CD14-positive monocyte (primary cell): ENCODE measurements around the gene FAM53A. TPM values are rescaled to one million over a fixed set of nuclear protein-coding genes. Genes with fewer than 3 reads are reported as not detected.

Experiments
- DNase-seq, 3 donors: peaks; one replicate each; pipeline ENCODE4 v3.0.0-alpha.2; 2011 to 2022
- H2AFZ ChIP-seq: 2 replicates; pipeline ENCODE4 v1.6.0; 2012; ENCODE audit warnings: mild to moderate bottlenecking, low read depth, low read length, inconsistent platforms; ENCODE audit not compliant: insufficient read depth, poor library complexity, severe bottlenecking
- H3K27ac ChIP-seq, 2 donors: 1 replicate in 1 of 2; 2 replicates in 1 of 2; pipeline ENCODE4 v1.5.1; 2012 to 2013; ENCODE audit warnings: low read length in 2 of 2, control low read depth in 1 of 2, inconsistent platforms in 1 of 2, low read depth in 1 of 2, mild to moderate bottlenecking in 1 of 2
- H3K27me3 ChIP-seq, 2 donors: one replicate each; pipeline versions ENCODE4 v1.6.0 to v1.6.1; 2011 to 2013; ENCODE audit warnings: low read length in 2 of 2; ENCODE audit not compliant: control insufficient read depth in 2 of 2, insufficient read depth in 2 of 2
- H3K36me3 ChIP-seq, 2 donors: replicated peaks in 1 of 2; 1 replicate in 1 of 2; 2 replicates in 1 of 2; pipeline versions ENCODE4 v1.5.1 to v1.6.1; 2012 to 2013; ENCODE audit warnings: low read length in 2 of 2, control low read depth in 1 of 2, inconsistent platforms in 1 of 2, mild to moderate bottlenecking in 1 of 2; ENCODE audit not compliant: insufficient read depth in 2 of 2, control insufficient read depth in 1 of 2
- H3K4me1 ChIP-seq, 2 donors: 1 replicate in 1 of 2; 2 replicates in 1 of 2; pipeline versions ENCODE4 v1.5.1 to v1.6.1; 2012 to 2013; ENCODE audit warnings: low read length in 2 of 2, control low read depth in 1 of 2, inconsistent platforms in 1 of 2, mild to moderate bottlenecking in 1 of 2, moderate library complexity in 1 of 2; ENCODE audit not compliant: insufficient read depth in 2 of 2, control insufficient read depth in 1 of 2
- H3K4me2 ChIP-seq: replicated peaks from 2 replicates; pipeline ENCODE3; 2012; ENCODE audit warnings: low read length, moderate library complexity, mild to moderate bottlenecking; ENCODE audit not compliant: poor library complexity, severe bottlenecking; ENCODE audit errors: extremely low read depth
- H3K4me3 ChIP-seq, 3 experiments: fragments of 200-600 bp in 1 of 3; sonication (generic) in 1 of 3; replicated peaks in 1 of 3; 1 replicate in 2 of 3; 2 replicates in 1 of 3; pipeline ENCODE4 v1.5.1; 2011 to 2013; ENCODE audit warnings: low read length in 3 of 3, mild to moderate bottlenecking in 3 of 3, control low read depth in 2 of 3, low read depth in 2 of 3, inconsistent platforms in 1 of 3, moderate library complexity in 1 of 3
- H3K79me2 ChIP-seq: 2 replicates; pipeline ENCODE4 v1.6.0; 2012; ENCODE audit warnings: mild to moderate bottlenecking, control low read depth, inconsistent platforms, low read length, moderate library complexity; ENCODE audit not compliant: insufficient read depth
- H3K9ac ChIP-seq: 2 replicates; pipeline ENCODE4 v1.6.0; 2017; ENCODE audit warnings: low read length, mild to moderate bottlenecking; ENCODE audit not compliant: insufficient read depth, poor library complexity, severe bottlenecking
- H3K9me3 ChIP-seq, 2 donors: replicated peaks in 1 of 2; 1 replicate in 1 of 2; 2 replicates in 1 of 2; pipeline versions ENCODE4 v1.5.1 to v1.6.1; 2012 to 2013; ENCODE audit warnings: low read length in 2 of 2, control low read depth in 1 of 2; ENCODE audit not compliant: control insufficient read depth in 1 of 2, insufficient read depth in 1 of 2
- H4K20me1 ChIP-seq: 2 replicates; pipeline ENCODE4 v1.6.0; 2012; ENCODE audit warnings: mild to moderate bottlenecking, low read length, control low read depth, moderate library complexity; ENCODE audit not compliant: insufficient read depth
- H3K27ac Mint-ChIP-seq, 7 donors: one replicate each; pipeline ENCODE4 v1.8.0; 2020; ENCODE audit warnings: mild to moderate bottlenecking in 7 of 7, mixed read lengths in 7 of 7, moderate library complexity in 6 of 7, inconsistent platforms in 2 of 7
- H3K27me3 Mint-ChIP-seq, 3 donors: one replicate each; pipeline ENCODE4 v1.8.0; 2021 to 2022; ENCODE audit warnings: low read depth in 3 of 3, mild to moderate bottlenecking in 3 of 3, mixed read lengths in 3 of 3, moderate library complexity in 3 of 3, inconsistent platforms in 1 of 3
- H3K36me3 Mint-ChIP-seq, 2 donors: one replicate each; pipeline ENCODE4 v1.8.0; 2020; ENCODE audit warnings: mixed read lengths in 2 of 2, inconsistent platforms in 1 of 2, mild to moderate bottlenecking in 1 of 2
- H3K4me1 Mint-ChIP-seq: one replicate; pipeline ENCODE4 v1.8.0; 2020; ENCODE audit warnings: mild to moderate bottlenecking, mixed read lengths
- H3K4me3 Mint-ChIP-seq, 2 donors: one replicate each; pipeline ENCODE4 v1.8.0; 2020; ENCODE audit warnings: mild to moderate bottlenecking in 2 of 2, mixed read lengths in 2 of 2, moderate library complexity in 1 of 2
- H3K9me3 Mint-ChIP-seq, 7 donors: one replicate each; pipeline ENCODE4 v1.8.0; 2020 to 2022; ENCODE audit warnings: mixed read lengths in 7 of 7, mild to moderate bottlenecking in 6 of 7, moderate library complexity in 6 of 7, inconsistent platforms in 2 of 7
- CTCF ChIP-seq: fragments of 200-600 bp; IDR thresholded peaks from one replicate; pipeline ENCODE4 v1.8.0; 2022; ENCODE audit warnings: antibody characterized with exemption, mild to moderate bottlenecking
- WGBS: methylation state at CpG from one replicate; pipeline ENCODE4 v1.1.5; 2013; ENCODE audit warnings: missing lambda C conversion rate; ENCODE audit not compliant: insufficient coverage; 5-methylcytosine and 5-hydroxymethylcytosine counted together
- intact Hi-C, 2 donors: fragments of 100-400 bp; cut with micrococcal nuclease; formaldehyde crosslinking; loops; one replicate each; pipeline versions ENCODE4 v1.15.0 to v1.15.1; 2023
- polyA plus RNA-seq, 3 donors: library from polyadenylated mRNA; depleted of rRNA in 1 of 3; unstranded in 2 of 3; stranded (reverse) in 1 of 3; fragments of 300-500 nt in 2 of 3; fragments of >200 nt in 1 of 3; fragmentation: Illumina TruSeq in 2 of 3; gene quantifications; 1 replicate in 2 of 3; 2 replicates in 1 of 3; pipeline ENCODE4 v1.2.3, GENCODE V29; 2012 to 2021

FAM53A gene
- polyA plus RNA-seq, 3 donors, result 0.40 to 0.82 (median 0.76) TPM

- H3K27ac ChIP-seq, result peak overlapping the region; percentile 67 to 92
- H3K4me1 ChIP-seq, result peaks cover 55 to 70% of the 10 kb centered on the region in 2 donors
- no peaks in the 10 kb centered on the region for H3K9me3 ChIP-seq
- TF ChIP-seq CTCF, result no peak
- H3K9ac ChIP-seq, result peak overlapping the region; percentile 27
- H2AFZ ChIP-seq, result no peak overlapping the region
- H3K4me2 ChIP-seq, result peak overlapping the region; percentile 94
- intact Hi-C loops, result loop anchor here in 1 of 2 donors (10.0 kb wide), 2 partner anchors 130 to 550 kb away; partner anchors contain the start of gene MXD4
- H4K20me1 ChIP-seq, result peaks cover 73% of the 10 kb centered on the region
- Mint-ChIP-seq H3K4me3 (peak overlapping the region; percentile 16 to 55), H3K27ac (peak overlapping the region; percentile 85 to 99 (median 90)), H3K27me3 (no peaks in the 10 kb centered on the region), H3K9me3 (no peaks in the 10 kb centered on the region), H3K36me3 (peaks cover 16 to 35% of the 10 kb centered on the region in 2 donors), H3K4me1 (peaks cover 62% of the 10 kb centered on the region)
- H3K4me3 ChIP-seq, result peak overlapping the region in 1 of 3 experiments; percentile 55
- H3K27me3 ChIP-seq, result no peaks in the 10 kb centered on the region
- peak; percentile 51 to 61 (median 60) for DNase-seq
- H3K79me2 ChIP-seq, result peaks cover 93% of the 10 kb centered on the region
- H3K36me3 ChIP-seq, result peaks cover 24 to 32% of the 10 kb centered on the region in 2 donors
- 45% methylated on average over 13 of the region's 16 CpGs for WGBS
Observed at GRCh38 chr4:1715002-1715758, 31.1 kb upstream of the FAM53A start.

- H3K27me3 Mint-ChIP-seq, result no peaks in the 10 kb centered on the region
- Histone ChIP-seq H3K4me3 (peak overlapping the region in 1 of 3 experiments; percentile 91), H3K79me2 (peaks cover 93% of the 10 kb centered on the region), H3K27me3 (no peaks in the 10 kb centered on the region), H3K27ac (peak overlapping the region; percentile 67 to 92), H2AFZ (no peak overlapping the region), H4K20me1 (peaks cover 68% of the 10 kb centered on the region), H3K4me2 (peak overlapping the region; percentile 94), H3K9ac (peak overlapping the region; percentile 27), H3K36me3 (peaks cover 27 to 32% of the 10 kb centered on the region in 2 donors), H3K4me1 (peaks cover 50 to 67% of the 10 kb centered on the region in 2 donors), H3K9me3 (no peaks in the 10 kb centered on the region)
- WGBS, result 54% methylated on average over 3 of the region's 9 CpGs
- intact Hi-C loops, result loop anchor here in 1 of 2 donors (5.0 to 10.0 kb wide), 3 partner anchors 130 to 550 kb away; partner anchors contain the start of genes LETM1 and MXD4
- peaks cover 22 to 42% of the 10 kb centered on the region in 2 donors for H3K36me3 Mint-ChIP-seq
- TF ChIP-seq CTCF, result no peak
- H3K27ac Mint-ChIP-seq, result peak overlapping the region; percentile 85 to 99 (median 95)
- H3K4me1 Mint-ChIP-seq, result peaks cover 62% of the 10 kb centered on the region
- DNase-seq, result peak in 2 of 3 donors; percentile 27 to 40
- no peak overlapping the region for H3K4me3 Mint-ChIP-seq
- H3K9me3 Mint-ChIP-seq, result no peaks in the 10 kb centered on the region
Observed at GRCh38 chr4:1714303-1715001, 30.3 kb upstream of the FAM53A start.
